SJCRH30 (cell line): ENCODE measurements around the gene KRTAP10-12. TPM values are rescaled to one million over a fixed set of nuclear protein-coding genes. Genes with fewer than 3 reads are reported as not detected.
"Not testable (repeated sequence)": the region's sequence is repeated elsewhere in the genome, so short reads cannot be mapped to it uniquely, and the experiment has no call there.

Experiments
- DNase-seq, 2 experiments: peaks; one replicate each; pipeline ENCODE4 v3.0.0-alpha.2; 2015 to 2020
- H3K27ac ChIP-seq: fragments of 250-450 bp; sonication (Bioruptor Pico); 2 replicates; pipeline ENCODE4 v1.5.1; 2020; ENCODE audit warnings: mild to moderate bottlenecking, moderate library complexity
- H3K27me3 ChIP-seq: fragments of 250-450 bp; sonication (Bioruptor Pico); 2 replicates; pipeline ENCODE4 v1.5.1; 2020; ENCODE audit warnings: mild to moderate bottlenecking, moderate library complexity
- H3K36me3 ChIP-seq: fragments of 250-450 bp; sonication (Bioruptor Pico); 2 replicates; pipeline ENCODE4 v1.5.1; 2020; ENCODE audit warnings: mild to moderate bottlenecking, moderate library complexity
- H3K4me1 ChIP-seq: fragments of 250-450 bp; sonication (Bioruptor Pico); 2 replicates; pipeline ENCODE4 v1.5.1; 2020; ENCODE audit warnings: mild to moderate bottlenecking, moderate library complexity
- H3K4me3 ChIP-seq: fragments of 250-450 bp; sonication (Bioruptor Pico); 2 replicates; pipeline ENCODE4 v1.5.1; 2020; ENCODE audit warnings: mild to moderate bottlenecking, moderate library complexity
- H3K9me3 ChIP-seq: fragments of 250-450 bp; sonication (Bioruptor Pico); replicated peaks from 2 replicates; pipeline ENCODE4 v1.5.1; 2020; ENCODE audit warnings: mild to moderate bottlenecking, moderate library complexity
- total RNA-seq: library from RNA; depleted of rRNA; stranded (reverse); fragments of >200 nt; shearing (Covaris generic); gene quantifications from 2 replicates; pipeline ENCODE4 v1.2.3, GENCODE V29; 2014

KRTAP10-12 gene
- total RNA-seq, 1 experiment from 2014 or later: not detected

- Histone ChIP-seq H3K4me3 (no peak overlapping the region), H3K4me1 (no peaks in the 10 kb centered on the region), H3K36me3 (no peaks in the 10 kb centered on the region), H3K27me3 (no peaks in the 10 kb centered on the region), H3K9me3 (peaks cover 6% of the 10 kb centered on the region; the same call in 1 of the 2 replicates), H3K27ac (no peak overlapping the region)
- no peak for DNase-seq
Measured at GRCh38 chr21:44658913-44659595, 37.9 kb upstream of the KRTAP10-12 start.

GRCh38 chr21:44661567-44661966 lies 35.4 kb upstream of the KRTAP10-12 start:
- not testable (repeated sequence) for H3K36me3 ChIP-seq, H3K4me1 ChIP-seq, H3K27ac ChIP-seq, H3K9me3 ChIP-seq, H3K4me3 ChIP-seq, H3K27me3 ChIP-seq, DNase-seq

- 0 out of 2 replicates have a peak, but pooled peaks cover 3% of the 10 kb centered on the region for H3K9me3 ChIP-seq
Measured at GRCh38 chr21:44664691-44665090, 32.3 kb upstream of the KRTAP10-12 start.

GRCh38 chr21:44666401-44667320 lies 30.3 kb upstream of the KRTAP10-12 start, which contains the start of gene KRTAP12-2:
Gene KRTAP12-2, minus strand, starts transcription at chr21:44666927. Its CDS starts 41 bp downstream, at chr21:44666886.
- no peaks in the 10 kb centered on the region for H3K27me3 ChIP-seq
- H3K36me3 ChIP-seq: no peaks in the 10 kb centered on the region
- no peaks in the 10 kb centered on the region for H3K4me1 ChIP-seq
- H3K27ac ChIP-seq: no peak within 1 kb of the TSS
- DNase-seq: no peak
- H3K9me3 ChIP-seq: 0 out of 2 replicates have a peak, but pooled peaks cover 3% of the 10 kb centered on the region
- H3K4me3 ChIP-seq: no peak within 1 kb of the TSS

More at GRCh38 chr21:44664691-44665090, 32.3 kb upstream of the KRTAP10-12 start:
- no peak overlapping the region for H3K27ac ChIP-seq
- H3K27me3 ChIP-seq: no peaks in the 10 kb centered on the region
- H3K4me3 ChIP-seq: no peak overlapping the region
- H3K36me3 ChIP-seq: no peaks in the 10 kb centered on the region
- H3K4me1 ChIP-seq: no peaks in the 10 kb centered on the region
- DNase-seq: no peak

GRCh38 chr21:44667612-44668011 lies 29.4 kb upstream of the KRTAP10-12 start:
- no peaks in the 10 kb centered on the region for H3K36me3 ChIP-seq
- H3K27ac ChIP-seq: no peak overlapping the region
- DNase-seq: no peak
- no peaks in the 10 kb centered on the region for H3K4me1 ChIP-seq
- H3K9me3 ChIP-seq: 0 out of 2 replicates have a peak, but pooled peaks cover 3% of the 10 kb centered on the region
- H3K27me3 ChIP-seq: no peaks in the 10 kb centered on the region
- H3K4me3 ChIP-seq: no peak overlapping the region

GRCh38 chr21:44670642-44671432 lies 26.1 kb upstream of the KRTAP10-12 start:
- Histone ChIP-seq H3K36me3 (no peaks in the 10 kb centered on the region), H3K27ac (no peak overlapping the region), H3K9me3 (0 out of 2 replicates have a peak, but pooled peaks cover 3% of the 10 kb centered on the region), H3K4me3 (no peak overlapping the region), H3K4me1 (no peaks in the 10 kb centered on the region), H3K27me3 (no peaks in the 10 kb centered on the region)
- DNase-seq: no peak

GRCh38 chr21:44671911-44672310 lies 25.1 kb upstream of the KRTAP10-12 start:
- no peaks in the 10 kb centered on the region for H3K36me3 ChIP-seq
- no peak for DNase-seq
- no peaks in the 10 kb centered on the region for H3K4me1 ChIP-seq
- no peak overlapping the region for H3K4me3 ChIP-seq
- 0 out of 2 replicates have a peak, but pooled peaks cover 3% of the 10 kb centered on the region for H3K9me3 ChIP-seq
- no peak overlapping the region for H3K27ac ChIP-seq
- no peaks in the 10 kb centered on the region for H3K27me3 ChIP-seq

- Histone ChIP-seq H3K27ac (no peak overlapping the region), H3K36me3 (no peaks in the 10 kb centered on the region), H3K4me1 (no peaks in the 10 kb centered on the region), H3K4me3 (no peak overlapping the region), H3K27me3 (no peaks in the 10 kb centered on the region), H3K9me3 (peaks cover 1% of the 10 kb centered on the region; the same call in 1 of the 2 replicates)
- DNase-seq: no peak
Measured at GRCh38 chr21:44677881-44678280, 19.1 kb upstream of the KRTAP10-12 start.

GRCh38 chr21:44681152-44681551 lies 15.8 kb upstream of the KRTAP10-12 start:
- Histone ChIP-seq H3K27ac (no peak overlapping the region), H3K4me1 (no peaks in the 10 kb centered on the region), H3K36me3 (no peaks in the 10 kb centered on the region), H3K9me3 (no peaks in the 10 kb centered on the region; the same call in 1 of the 2 replicates), H3K27me3 (no peaks in the 10 kb centered on the region), H3K4me3 (no peak overlapping the region)
- DNase-seq: no peak

GRCh38 chr21:44681861-44682579 lies 15.0 kb upstream of the KRTAP10-12 start, which contains the start of gene KRTAP12-1:
Gene KRTAP12-1, minus strand, starts transcription at chr21:44682163. Its CDS starts 40 bp downstream, at chr21:44682123.
- Histone ChIP-seq H3K9me3 (no peaks in the 10 kb centered on the region; the same call in 1 of the 2 replicates), H3K4me3 (no peak within 1 kb of the TSS)
- DNase-seq: peak in 1 of 2 experiments; percentile 23

GRCh38 chr21:44682580-44683151 lies 14.3 kb upstream of the KRTAP10-12 start:
- no peak overlapping the region for H3K27ac ChIP-seq
- H3K36me3 ChIP-seq: no peaks in the 10 kb centered on the region
- no peak for DNase-seq
- no peak overlapping the region for H3K4me3 ChIP-seq
- no peaks in the 10 kb centered on the region; the same call in 1 of the 2 replicates for H3K9me3 ChIP-seq
- peaks cover 8% of the 10 kb centered on the region; the same call in 1 of the 2 replicates for H3K4me1 ChIP-seq
- H3K27me3 ChIP-seq: no peaks in the 10 kb centered on the region

More at GRCh38 chr21:44681861-44682579, 15.0 kb upstream of the KRTAP10-12 start, which contains the start of gene KRTAP12-1:
- H3K27me3 ChIP-seq: no peaks in the 10 kb centered on the region
- H3K36me3 ChIP-seq: no peaks in the 10 kb centered on the region
- H3K27ac ChIP-seq: no peak within 1 kb of the TSS
- H3K4me1 ChIP-seq: peaks cover 8% of the 10 kb centered on the region; the same call in 1 of the 2 replicates

GRCh38 chr21:44684077-44684476 lies 12.9 kb upstream of the KRTAP10-12 start:
- H3K9me3 ChIP-seq: no peaks in the 10 kb centered on the region; the same call in 1 of the 2 replicates
- H3K36me3 ChIP-seq: no peaks in the 10 kb centered on the region
- peaks cover 12% of the 10 kb centered on the region for H3K4me1 ChIP-seq
- H3K4me3 ChIP-seq: no peak overlapping the region
- H3K27ac ChIP-seq: no peak overlapping the region
- DNase-seq: no peak
- no peaks in the 10 kb centered on the region for H3K27me3 ChIP-seq

- H3K9me3 ChIP-seq: no peaks in the 10 kb centered on the region; the same call in 1 of the 2 replicates
- peaks cover 12% of the 10 kb centered on the region for H3K4me1 ChIP-seq
- no peaks in the 10 kb centered on the region for H3K27me3 ChIP-seq
- no peaks in the 10 kb centered on the region for H3K36me3 ChIP-seq
- no peak for DNase-seq
- no peak overlapping the region for H3K27ac ChIP-seq
- no peak overlapping the region for H3K4me3 ChIP-seq
Measured at GRCh38 chr21:44684483-44684882, 12.5 kb upstream of the KRTAP10-12 start.
